ENCODE results near the gene OBSL1.

OBSL1 gene

DNA sequence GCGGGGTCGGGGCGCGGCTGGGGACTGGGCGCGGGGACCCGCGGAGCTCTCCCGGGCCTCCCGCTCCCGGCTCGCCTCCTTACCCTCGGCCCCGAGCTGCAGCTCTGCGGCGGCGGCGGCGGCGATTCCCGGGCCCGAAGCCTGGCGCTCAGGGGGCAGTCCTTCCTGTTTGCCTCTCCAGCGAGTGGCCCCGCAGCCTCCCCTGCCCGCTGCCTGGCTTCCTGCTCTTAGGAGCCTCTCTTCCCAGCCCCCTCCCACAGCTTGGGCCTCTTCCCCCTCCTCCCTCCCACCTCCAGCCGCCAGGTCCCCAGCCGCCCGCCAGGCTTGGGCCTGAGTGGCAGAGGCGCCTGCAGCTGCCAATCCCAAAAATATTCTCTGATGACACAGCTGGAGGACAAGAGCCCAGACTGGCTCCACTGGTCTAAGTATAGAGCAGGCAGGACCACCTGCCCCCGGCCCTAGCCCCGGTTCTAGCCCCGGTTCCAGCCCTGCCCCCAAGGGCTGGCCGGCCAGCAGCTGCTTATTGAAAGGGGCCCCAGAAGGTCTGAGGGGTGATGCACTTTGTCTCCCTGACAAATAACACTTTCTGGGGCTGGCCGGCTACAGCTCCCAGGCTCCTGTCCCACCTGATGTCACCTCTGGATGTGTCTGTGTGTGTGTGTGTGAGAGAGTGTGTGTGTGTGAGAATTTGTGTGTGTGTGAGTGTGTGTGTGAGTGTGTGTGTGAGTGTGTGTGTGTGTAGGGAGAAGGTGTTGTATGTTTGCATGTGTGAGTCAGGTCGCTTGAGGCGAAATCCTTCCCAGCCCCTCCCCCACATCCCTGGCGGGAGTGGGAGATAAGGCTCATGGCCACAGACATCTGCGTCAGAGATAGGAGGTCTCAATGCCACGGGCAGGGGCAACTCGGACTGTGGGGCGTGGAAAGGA is at the start of gene OBSL1:
Gene OBSL1, minus strand, starts transcription at position 229 of the 926 bp plus-strand sequence. CDS start 307 bp downstream, outside the sequence.
- Histone ChIP-seq H3K9ac (peak within 1 kb of the TSS; percentile 88), H3K27ac (peak within 1 kb of the TSS; percentile 89), H3K4me2 (peak within 1 kb of the TSS; percentile 92), H3K27me3 (no peaks in the 10 kb centered on the region), H4K20me1 (peaks cover 40% of the 10 kb centered on the region), H3K36me3 (peaks cover 16% of the 10 kb centered on the region), H3K9me3 (no peaks in the 10 kb centered on the region), H3K4me1 (peaks cover 39% of the 10 kb centered on the region), H3K4me3 (peak within 1 kb of the TSS; percentile 88)
- TF ChIP-seq Cebpa-rat (IDR thresholded peaks at IDR 0.05): no peak

GRCh38 chr2:219620546-219620945 is 49.2 kb upstream of the OBSL1 start:
- 0 out of 2 replicates have a peak, but pooled peaks cover 1% of the 10 kb centered on the region for H3K27me3 ChIP-seq
- H3K36me3 ChIP-seq: peaks cover 16% of the 10 kb centered on the region
- no peak overlapping the region for H3K9ac ChIP-seq
- H3K4me2 ChIP-seq: no peak overlapping the region
- peaks cover 2% of the 10 kb centered on the region; the same call in 1 of the 2 replicates for H3K4me1 ChIP-seq
- H3K4me3 ChIP-seq: no peak overlapping the region
- H3K9me3 ChIP-seq: no peaks in the 10 kb centered on the region
- TF ChIP-seq Cebpa-rat (IDR thresholded peaks at IDR 0.05): no peak
- no peaks in the 10 kb centered on the region for H4K20me1 ChIP-seq
- no peak overlapping the region for H3K27ac ChIP-seq

- H3K4me2 ChIP-seq: no peak overlapping the region
- peaks cover 15% of the 10 kb centered on the region for H3K4me1 ChIP-seq
- H3K4me3 ChIP-seq: no peak overlapping the region
- no peaks in the 10 kb centered on the region for H3K9me3 ChIP-seq
- no peak overlapping the region for H3K27ac ChIP-seq
- H4K20me1 ChIP-seq: peaks cover 13% of the 10 kb centered on the region
- no peak overlapping the region for H3K9ac ChIP-seq
- TF ChIP-seq Cebpa-rat (IDR thresholded peaks at IDR 0.05): no peak
- H3K27me3 ChIP-seq: no peaks in the 10 kb centered on the region
- peaks cover 28% of the 10 kb centered on the region for H3K36me3 ChIP-seq
These were observed 47.9 kb upstream of the OBSL1 start for GRCh38 chr2:219619235-219619634.

DNA sequence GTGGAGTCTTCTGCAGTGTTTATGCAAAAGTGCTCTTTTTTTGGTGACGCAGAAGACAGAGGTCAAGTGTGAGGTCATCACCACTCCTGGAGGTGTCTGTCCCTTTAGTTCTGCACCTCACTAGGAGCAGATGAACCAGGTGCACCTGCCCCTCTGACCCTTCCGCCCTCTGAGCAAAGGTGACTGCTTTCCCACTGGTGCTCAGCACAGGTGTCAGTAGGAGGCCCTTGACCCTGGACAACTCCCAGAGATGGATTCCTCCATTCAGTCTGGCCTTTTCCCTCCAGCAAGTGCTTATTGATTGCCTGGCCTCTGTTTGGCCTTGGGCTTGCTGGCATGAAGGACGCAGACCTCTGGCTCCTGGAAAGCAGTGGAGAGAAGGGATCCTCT is 47.4 kb upstream of the OBSL1 start:
- H3K27me3 ChIP-seq: no peaks in the 10 kb centered on the region
- no peak overlapping the region for H3K4me3 ChIP-seq
- no peak overlapping the region for H3K27ac ChIP-seq
- no peak for TF ChIP-seq Cebpa-rat (IDR thresholded peaks at IDR 0.05)
- no peak overlapping the region for H3K4me2 ChIP-seq
- peaks cover 32% of the 10 kb centered on the region for H3K36me3 ChIP-seq
- H3K9ac ChIP-seq: no peak overlapping the region
- H3K9me3 ChIP-seq: no peaks in the 10 kb centered on the region
- peaks cover 16% of the 10 kb centered on the region for H4K20me1 ChIP-seq
- H3K4me1 ChIP-seq: peaks cover 18% of the 10 kb centered on the region

- no peak for TF ChIP-seq Cebpa-rat (IDR thresholded peaks at IDR 0.05)
- Histone ChIP-seq H3K4me1 (peaks cover 32% of the 10 kb centered on the region), H4K20me1 (peaks cover 16% of the 10 kb centered on the region), H3K4me2 (no peak overlapping the region), H3K36me3 (peaks cover 42% of the 10 kb centered on the region), H3K27me3 (no peaks in the 10 kb centered on the region), H3K27ac (no peak overlapping the region), H3K9me3 (no peaks in the 10 kb centered on the region), H3K9ac (no peak overlapping the region), H3K4me3 (no peak overlapping the region)
These were observed 45.2 kb upstream of the OBSL1 start for GRCh38 chr2:219616550-219616949.

- H4K20me1 ChIP-seq: peaks cover 16% of the 10 kb centered on the region
- H3K27me3 ChIP-seq: no peaks in the 10 kb centered on the region
- peaks cover 49% of the 10 kb centered on the region for H3K36me3 ChIP-seq
- H3K9me3 ChIP-seq: no peaks in the 10 kb centered on the region
- H3K4me1 ChIP-seq: peaks cover 32% of the 10 kb centered on the region
- H3K9ac ChIP-seq: no peak overlapping the region
- H3K4me3 ChIP-seq: no peak overlapping the region
- no peak for TF ChIP-seq Cebpa-rat (IDR thresholded peaks at IDR 0.05)
- H3K27ac ChIP-seq: no peak overlapping the region
- H3K4me2 ChIP-seq: no peak overlapping the region
These were observed 44.6 kb upstream of the OBSL1 start for GRCh38 chr2:219615894-219616293.

GRCh38 chr2:219615036-219615435 is 43.7 kb upstream of the OBSL1 start:
- no peak overlapping the region for H3K27ac ChIP-seq
- H3K4me2 ChIP-seq: peak overlapping the region; percentile 49
- H3K36me3 ChIP-seq: peaks cover 57% of the 10 kb centered on the region
- no peak overlapping the region for H3K4me3 ChIP-seq
- H3K4me1 ChIP-seq: peaks cover 32% of the 10 kb centered on the region
- H4K20me1 ChIP-seq: peaks cover 16% of the 10 kb centered on the region
- H3K27me3 ChIP-seq: no peaks in the 10 kb centered on the region
- H3K9ac ChIP-seq: no peak overlapping the region
- no peaks in the 10 kb centered on the region for H3K9me3 ChIP-seq
- no peak for TF ChIP-seq Cebpa-rat (IDR thresholded peaks at IDR 0.05)

DNA sequence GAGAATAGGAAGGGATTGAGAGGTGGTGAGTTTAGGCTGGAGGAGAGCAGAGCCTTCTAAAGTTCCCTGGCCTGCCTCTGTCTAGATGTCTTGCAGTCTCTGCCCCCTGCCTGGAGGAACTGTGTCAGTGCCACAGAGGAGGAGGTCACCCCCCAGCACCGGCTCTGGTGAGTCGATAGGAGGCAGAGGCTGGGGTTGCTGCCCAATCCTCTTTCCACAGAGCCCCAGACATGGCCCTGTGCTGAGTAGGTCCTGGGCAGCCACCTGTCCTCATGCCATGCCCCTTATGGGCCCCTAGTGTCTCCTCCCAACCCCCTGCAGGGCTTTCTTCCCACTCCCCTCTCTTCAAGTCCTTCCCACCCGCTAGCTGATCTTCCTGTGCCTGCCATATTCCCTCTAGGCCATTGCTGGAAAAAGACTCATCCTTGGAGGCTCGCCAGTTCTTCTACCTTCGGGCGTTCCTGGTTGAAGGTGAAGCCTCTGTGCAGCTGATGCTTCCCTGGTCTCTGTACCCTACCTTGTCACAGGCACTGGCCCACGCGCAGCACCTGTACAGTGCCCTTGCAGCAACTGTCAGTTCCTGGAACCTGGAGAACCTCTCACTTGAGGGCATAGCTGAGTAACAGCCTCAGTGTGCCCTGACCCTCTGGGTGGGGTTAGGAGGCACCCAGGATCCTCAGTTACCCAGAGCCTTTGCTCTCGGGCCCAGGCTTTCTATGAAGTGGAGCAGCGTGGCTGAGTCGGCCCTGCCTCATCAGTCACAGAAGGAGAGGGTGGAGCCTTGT is 42.9 kb upstream of the OBSL1 start:
- H3K4me3 ChIP-seq: no peak overlapping the region
- H3K36me3 ChIP-seq: peaks cover 65% of the 10 kb centered on the region
- H3K4me2 ChIP-seq: peak overlapping the region; percentile 49
- peaks cover 16% of the 10 kb centered on the region for H4K20me1 ChIP-seq
- TF ChIP-seq Cebpa-rat (IDR thresholded peaks at IDR 0.05): no peak
- H3K27ac ChIP-seq: no peak overlapping the region
- H3K4me1 ChIP-seq: peaks cover 32% of the 10 kb centered on the region
- no peak overlapping the region for H3K9ac ChIP-seq
- no peaks in the 10 kb centered on the region for H3K9me3 ChIP-seq
- H3K27me3 ChIP-seq: no peaks in the 10 kb centered on the region

- no peak for TF ChIP-seq Cebpa-rat (IDR thresholded peaks at IDR 0.05)
- Histone ChIP-seq H4K20me1 (peaks cover 16% of the 10 kb centered on the region), H3K27me3 (no peaks in the 10 kb centered on the region), H3K27ac (no peak overlapping the region), H3K4me3 (no peak overlapping the region), H3K4me2 (no peak overlapping the region), H3K9me3 (no peaks in the 10 kb centered on the region), H3K36me3 (peaks cover 72% of the 10 kb centered on the region), H3K9ac (no peak overlapping the region), H3K4me1 (peaks cover 32% of the 10 kb centered on the region)
These were observed 42.2 kb upstream of the OBSL1 start for GRCh38 chr2:219613461-219614070.
